Mesenchymal stem cell (in vitro differentiated cells and primary cell): ENCODE results near the gene AMIGO2.
A peak's percentile ranks its signal among the peaks of the same experiment; 100 is the strongest.

Experiments used
- DNase-seq: peaks from one replicate; pipeline ENCODE4 v3.0.0-alpha.2; 2013
- H2AFZ ChIP-seq: one replicate; pipeline ENCODE4 v1.6.1; 2013; ENCODE audit warnings: low read depth, mild to moderate bottlenecking, control low read depth, inconsistent platforms, low read length, moderate library complexity
- H2AK5ac ChIP-seq: 2 replicates; pipeline ENCODE4 v1.6.1; 2013; ENCODE audit warnings: low read length, moderate library complexity, mild to moderate bottlenecking, inconsistent platforms; ENCODE audit not compliant: severe bottlenecking
- H2BK120ac ChIP-seq: one replicate; pipeline ENCODE4 v1.6.1; 2013; ENCODE audit warnings: low read depth, mild to moderate bottlenecking, inconsistent platforms, low read length, moderate library complexity
- H2BK12ac ChIP-seq, 2 experiments: one replicate each; pipeline ENCODE4 v1.6.1; 2013; ENCODE audit warnings: inconsistent platforms in 2 of 2, low read length in 2 of 2, mild to moderate bottlenecking in 2 of 2, moderate library complexity in 2 of 2, control low read depth in 1 of 2
- H2BK15ac ChIP-seq: one replicate; pipeline ENCODE4 v1.6.1; 2013; ENCODE audit warnings: mild to moderate bottlenecking, low read depth, inconsistent platforms; ENCODE audit not compliant: poor library complexity, severe bottlenecking
- H2BK5ac ChIP-seq: 2 replicates; pipeline ENCODE4 v1.6.1; 2013; ENCODE audit warnings: low read depth, mild to moderate bottlenecking, low read length, control low read depth, inconsistent platforms; ENCODE audit not compliant: poor library complexity, severe bottlenecking
- H3K14ac ChIP-seq, 2 experiments: one replicate each; pipeline ENCODE4 v1.6.1; 2013; ENCODE audit warnings: inconsistent platforms in 2 of 2, low read length in 2 of 2, control low read depth in 1 of 2, mild to moderate bottlenecking in 1 of 2, moderate library complexity in 1 of 2
- H3K18ac ChIP-seq, 2 experiments: one replicate each; pipeline ENCODE4 v1.6.1; 2013; ENCODE audit warnings: inconsistent platforms in 2 of 2, low read length in 2 of 2, control low read depth in 1 of 2, low read depth in 1 of 2, mild to moderate bottlenecking in 1 of 2
- H3K23ac ChIP-seq, 2 experiments: one replicate each; pipeline ENCODE4 v1.6.1; 2013; ENCODE audit warnings: inconsistent platforms in 2 of 2, low read length in 2 of 2, mild to moderate bottlenecking in 2 of 2, moderate library complexity in 2 of 2, control low read depth in 1 of 2
- H3K27ac ChIP-seq: 2 replicates; pipeline ENCODE4 v1.5.1; 2013; ENCODE audit warnings: mild to moderate bottlenecking, moderate library complexity, low read length, control low read depth, inconsistent platforms; ENCODE audit not compliant: poor library complexity, severe bottlenecking
- H3K27me3 ChIP-seq, 2 experiments: 2 replicates each; pipeline versions ENCODE4 v1.6.1 to v1.7.0; 2013; ENCODE audit warnings: low read length in 2 of 2, mild to moderate bottlenecking in 2 of 2, moderate library complexity in 2 of 2, control low read depth in 1 of 2, inconsistent platforms in 1 of 2; ENCODE audit not compliant: control insufficient read depth in 1 of 2, insufficient read depth in 1 of 2
- H3K36me3 ChIP-seq, 2 experiments: 2 replicates each; pipeline versions ENCODE4 v1.6.1 to v1.7.0; 2013; ENCODE audit warnings: low read length in 2 of 2, control low read depth in 1 of 2, inconsistent platforms in 1 of 2, low read depth in 1 of 2, mild to moderate bottlenecking in 1 of 2; ENCODE audit not compliant: insufficient read depth in 2 of 2, control insufficient read depth in 1 of 2
- H3K4ac ChIP-seq, 2 experiments: one replicate each; pipeline ENCODE4 v1.6.1; 2013; ENCODE audit warnings: inconsistent platforms in 2 of 2, low read length in 2 of 2, mild to moderate bottlenecking in 2 of 2, moderate library complexity in 2 of 2, control low read depth in 1 of 2, low read depth in 1 of 2
- H3K4me1 ChIP-seq: 2 replicates; pipeline ENCODE4 v1.6.1; 2013; ENCODE audit warnings: low read depth, low read length, control low read depth; ENCODE audit not compliant: control insufficient read depth, insufficient read depth
- H3K4me2 ChIP-seq: 2 replicates; pipeline ENCODE4 v1.6.1; 2013; ENCODE audit warnings: low read length, mild to moderate bottlenecking, inconsistent platforms; ENCODE audit not compliant: poor library complexity, severe bottlenecking
- H3K4me3 ChIP-seq, 2 experiments: 2 replicates each; pipeline versions ENCODE4 v1.5.1 to v1.7.0; 2013; ENCODE audit warnings: low read length in 2 of 2, mild to moderate bottlenecking in 2 of 2, control low read depth in 1 of 2, low read depth in 1 of 2; ENCODE audit not compliant: insufficient read depth in 1 of 2
- H3K79me1 ChIP-seq: replicated peaks from 2 replicates; pipeline ENCODE4 v1.6.1; 2013; ENCODE audit warnings: mild to moderate bottlenecking, control low read depth, low read length, inconsistent platforms; ENCODE audit not compliant: poor library complexity, severe bottlenecking
- H3K9ac ChIP-seq: 2 replicates; pipeline ENCODE4 v1.7.0; 2013; ENCODE audit warnings: mild to moderate bottlenecking, low read length, moderate library complexity
- H3K9me3 ChIP-seq: 2 replicates; pipeline ENCODE4 v1.7.0; 2013; ENCODE audit warnings: mild to moderate bottlenecking, low read length; ENCODE audit not compliant: control insufficient read depth
- H4K8ac ChIP-seq: one replicate; pipeline ENCODE4 v1.6.1; 2013; ENCODE audit warnings: inconsistent platforms, mild to moderate bottlenecking, low read length, moderate library complexity
- H4K91ac ChIP-seq: one replicate; pipeline ENCODE4 v1.6.1; 2013; ENCODE audit warnings: mild to moderate bottlenecking, low read length, inconsistent platforms
- WGBS: methylation state at CpG from one replicate; pipeline ENCODE4 v1.1.7; 2013; ENCODE audit warnings: mixed read lengths; 5-methylcytosine and 5-hydroxymethylcytosine counted together

Gene AMIGO2

DNA sequence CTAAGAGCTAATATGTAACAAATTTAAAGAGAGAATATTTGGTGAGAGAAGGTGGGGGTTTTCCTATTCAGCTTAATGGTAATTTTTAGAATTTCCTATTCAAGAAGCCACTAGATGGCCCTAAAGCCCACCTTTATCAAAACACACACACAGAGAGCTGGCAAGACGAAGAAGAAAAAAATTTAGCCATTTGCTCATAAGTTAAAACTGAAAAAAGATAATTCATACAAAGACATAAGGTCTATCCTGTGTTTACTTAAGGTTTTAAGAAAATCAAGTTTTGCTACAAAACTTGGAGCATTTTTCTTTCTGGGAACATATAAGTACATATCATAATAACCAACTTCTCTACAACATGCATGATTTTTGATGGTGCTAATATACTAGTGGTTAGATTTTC lies 47.1 kb downstream of the AMIGO2 start:
- no peaks in the 10 kb centered on the region for H3K27me3 ChIP-seq
- no peak overlapping the region for H3K4ac ChIP-seq
- WGBS: no CpG with 5 or more reads among the region's 1 CpG
- H3K4me3 ChIP-seq: no peak overlapping the region
- peaks cover 5% of the 10 kb centered on the region for H3K4me1 ChIP-seq
- no peak overlapping the region for H3K23ac ChIP-seq
- H3K18ac ChIP-seq: no peak overlapping the region
- no peak overlapping the region for H3K4me2 ChIP-seq
- no peak overlapping the region for H2AFZ ChIP-seq
- no peak overlapping the region for H2BK15ac ChIP-seq
- H3K9ac ChIP-seq: no peak overlapping the region
- H3K27ac ChIP-seq: no peak overlapping the region
- peak; percentile 72 for DNase-seq
- H2AK5ac ChIP-seq: no peak overlapping the region
- no peak overlapping the region for H2BK12ac ChIP-seq
- H4K8ac ChIP-seq: no peak overlapping the region
- no peak overlapping the region for H2BK120ac ChIP-seq
- no peak overlapping the region for H3K14ac ChIP-seq
- H3K36me3 ChIP-seq: no peaks in the 10 kb centered on the region
- peaks cover 3% of the 10 kb centered on the region for H3K79me1 ChIP-seq
- no peak overlapping the region for H4K91ac ChIP-seq
- H3K9me3 ChIP-seq: no peaks in the 10 kb centered on the region
- no peak overlapping the region for H2BK5ac ChIP-seq

DNA sequence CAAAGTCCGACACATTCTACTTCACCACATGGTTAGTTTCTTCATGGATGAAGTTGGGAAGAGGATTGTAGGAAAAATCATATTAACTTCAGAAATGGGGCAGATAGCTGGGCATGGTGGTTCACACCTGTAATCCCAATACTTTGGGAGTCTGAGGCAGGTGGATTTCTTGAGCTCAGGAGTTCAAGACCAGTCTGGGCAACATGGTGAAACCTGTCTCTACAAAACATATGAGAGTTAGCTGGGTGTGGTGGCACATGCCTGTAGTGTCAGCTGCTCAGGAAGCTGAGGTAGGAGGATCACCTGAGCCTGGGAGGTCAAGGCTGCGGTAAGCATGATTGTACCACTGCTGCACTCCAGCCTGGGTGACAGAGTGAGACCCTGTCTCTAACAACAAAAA lies 49.9 kb downstream of the AMIGO2 start:
- H2BK15ac ChIP-seq: no peak overlapping the region
- H2BK12ac ChIP-seq: no peak overlapping the region
- H2AFZ ChIP-seq: no peak overlapping the region
- no peak overlapping the region for H3K23ac ChIP-seq
- H3K18ac ChIP-seq: no peak overlapping the region
- DNase-seq: no peak
- no peak overlapping the region for H3K4ac ChIP-seq
- no peaks in the 10 kb centered on the region for H3K79me1 ChIP-seq
- H2AK5ac ChIP-seq: no peak overlapping the region
- H2BK5ac ChIP-seq: no peak overlapping the region
- H3K9ac ChIP-seq: no peak overlapping the region
- H3K4me2 ChIP-seq: no peak overlapping the region
- peaks cover 0 to 8% of the 10 kb centered on the region in 2 experiments for H3K27me3 ChIP-seq
- H4K8ac ChIP-seq: no peak overlapping the region
- no peak overlapping the region for H3K14ac ChIP-seq
- no peaks in the 10 kb centered on the region for H3K9me3 ChIP-seq
- no peak overlapping the region for H4K91ac ChIP-seq
- H3K27ac ChIP-seq: no peak overlapping the region
- no peak overlapping the region for H3K4me3 ChIP-seq
- no peak overlapping the region for H2BK120ac ChIP-seq
- H3K36me3 ChIP-seq: no peaks in the 10 kb centered on the region
- peaks cover 5% of the 10 kb centered on the region for H3K4me1 ChIP-seq
- WGBS: 100% methylated on average over 1 of the region's 2 CpGs

GRCh38 chr12:47028981-47029708 lies 50.6 kb downstream of the AMIGO2 start:
- WGBS: 93% methylated on average over 2 of the region's 4 CpGs
- no peak overlapping the region for H2AK5ac ChIP-seq

GRCh38 chr12:47028186-47028585 lies 51.6 kb downstream of the AMIGO2 start:
- no peak overlapping the region for H2AFZ ChIP-seq
- no peak overlapping the region for H4K91ac ChIP-seq
- no peak overlapping the region for H3K4me3 ChIP-seq
- no peak overlapping the region for H3K18ac ChIP-seq
- H2BK5ac ChIP-seq: no peak overlapping the region
- no peak overlapping the region for H2BK15ac ChIP-seq
- no peak overlapping the region for H2BK12ac ChIP-seq
- peaks cover 0 to 8% of the 10 kb centered on the region in 2 experiments for H3K27me3 ChIP-seq
- no peak for DNase-seq
- H3K9me3 ChIP-seq: no peaks in the 10 kb centered on the region
- H3K23ac ChIP-seq: no peak overlapping the region
- H4K8ac ChIP-seq: no peak overlapping the region
- H3K4me2 ChIP-seq: no peak overlapping the region
- H3K36me3 ChIP-seq: no peaks in the 10 kb centered on the region
- no peak overlapping the region for H3K14ac ChIP-seq
- no peak overlapping the region for H2AK5ac ChIP-seq
- H2BK120ac ChIP-seq: no peak overlapping the region
- no peak overlapping the region for H3K27ac ChIP-seq
- H3K9ac ChIP-seq: no peak overlapping the region
- H3K4ac ChIP-seq: no peak overlapping the region
- WGBS: 95% methylated on average over 2 of the region's 5 CpGs
- H3K79me1 ChIP-seq: no peaks in the 10 kb centered on the region
- H3K4me1 ChIP-seq: peaks cover 2% of the 10 kb centered on the region

More at GRCh38 chr12:47028981-47029708, 50.6 kb downstream of the AMIGO2 start:
- Histone ChIP-seq H3K18ac (no peak overlapping the region), H3K36me3 (no peaks in the 10 kb centered on the region), H3K14ac (no peak overlapping the region), H4K8ac (no peak overlapping the region), H3K4me1 (peaks cover 3% of the 10 kb centered on the region), H3K9ac (no peak overlapping the region), H3K9me3 (no peaks in the 10 kb centered on the region), H2BK12ac (no peak overlapping the region), H2BK15ac (no peak overlapping the region), H3K4me3 (no peak overlapping the region), H3K4me2 (no peak overlapping the region), H3K23ac (no peak overlapping the region), H3K4ac (no peak overlapping the region), H2AFZ (no peak overlapping the region), H2BK120ac (no peak overlapping the region), H3K79me1 (no peaks in the 10 kb centered on the region), H2BK5ac (no peak overlapping the region), H3K27ac (no peak overlapping the region), H4K91ac (no peak overlapping the region), H3K27me3 (peaks cover 0 to 8% of the 10 kb centered on the region in 2 experiments)
- DNase-seq: no peak
